NCI-H510A treated with DMSO at 0.1 percent for 48 hours (cell line): ENCODE results near the gene AGPS.

Experiments
- DNase-seq: peaks from one replicate; lab custom pipeline; 2025; lab: John Stamatoyannopoulos, UW

Gene AGPS

DNA sequence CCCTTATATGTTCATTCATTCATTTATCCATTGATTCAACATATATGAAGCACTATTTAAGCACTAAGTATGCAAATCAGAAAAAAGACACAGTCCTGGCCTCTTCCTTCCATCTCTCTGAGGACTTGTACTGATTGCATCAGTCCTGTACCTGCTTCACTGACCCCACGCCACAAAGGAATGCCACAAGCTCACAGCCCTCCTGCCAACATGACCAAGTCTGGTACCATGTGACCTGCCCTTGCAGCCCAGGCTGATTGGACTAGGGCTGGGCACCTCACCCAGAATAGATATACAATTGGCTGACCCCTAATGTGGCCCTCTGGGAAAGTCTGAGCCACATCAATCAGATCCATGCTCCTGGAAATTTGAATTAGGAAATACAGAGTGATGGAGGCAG lies 196.6 kb downstream of the AGPS start:
- no peak for DNase-seq

DNA sequence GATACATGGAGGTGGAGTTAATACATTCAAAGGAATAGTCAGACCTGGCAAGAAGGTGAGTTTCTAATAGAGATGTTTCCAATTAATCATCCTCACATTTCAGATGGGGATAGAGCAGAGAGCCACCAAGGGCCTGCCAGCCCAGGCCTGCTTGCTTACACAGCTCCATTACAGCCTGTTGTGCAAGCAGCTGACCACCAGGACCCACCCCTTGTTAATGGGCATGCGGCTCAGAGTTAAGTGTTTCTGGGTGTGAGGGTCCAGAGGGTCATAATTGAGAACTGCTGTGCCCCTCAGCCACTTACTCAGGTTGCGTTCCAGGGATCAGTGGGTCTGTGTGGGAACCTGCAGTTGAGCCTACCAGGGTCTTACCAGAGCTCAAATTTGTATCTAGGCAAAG lies 199.8 kb downstream of the AGPS start:
- DNase-seq, result no peak

DNA sequence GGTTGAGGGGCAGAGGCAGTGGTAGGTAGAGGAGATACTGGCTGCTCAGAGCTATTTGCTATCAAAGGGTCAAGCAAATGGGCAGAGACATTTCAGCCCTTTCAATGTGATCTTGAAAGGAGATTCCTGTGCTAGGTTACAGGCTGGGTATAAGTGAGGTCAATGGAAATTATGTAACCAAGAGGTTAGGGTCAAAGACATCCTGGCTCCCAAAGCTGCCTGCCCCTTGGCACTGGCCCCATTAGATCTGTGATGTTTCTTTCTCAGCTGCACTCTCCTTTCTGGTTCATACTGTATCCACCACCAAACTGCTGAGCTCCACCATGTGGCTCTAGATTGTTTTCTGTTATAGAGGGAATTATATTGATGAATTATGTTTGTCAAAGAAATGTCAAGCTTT lies 200.4 kb downstream of the AGPS start:
- DNase-seq, result no peak

DNA sequence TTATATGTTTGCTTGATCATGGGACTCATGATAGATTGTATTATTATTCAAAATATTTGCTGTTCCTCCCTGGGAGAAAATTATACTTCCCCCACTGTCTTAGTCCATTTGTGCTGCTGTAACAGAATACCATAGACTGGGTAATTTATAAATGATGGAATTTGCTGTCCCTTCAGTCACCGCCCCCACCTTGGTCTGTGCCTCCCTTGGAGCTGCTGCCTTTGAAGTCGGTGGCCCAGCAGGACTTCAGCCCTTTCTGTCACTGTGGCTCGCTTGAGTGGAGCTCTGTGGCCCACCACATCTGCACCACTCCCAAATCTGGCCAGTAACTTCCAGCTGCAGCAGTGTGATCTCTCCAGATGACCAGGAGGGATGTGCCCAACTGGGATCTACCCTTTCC lies 200.8 kb downstream of the AGPS start:
- DNase-seq, result no peak
